Measurements from ENCODE around the gene SLC8A1.

SLC8A1 gene

DNA sequence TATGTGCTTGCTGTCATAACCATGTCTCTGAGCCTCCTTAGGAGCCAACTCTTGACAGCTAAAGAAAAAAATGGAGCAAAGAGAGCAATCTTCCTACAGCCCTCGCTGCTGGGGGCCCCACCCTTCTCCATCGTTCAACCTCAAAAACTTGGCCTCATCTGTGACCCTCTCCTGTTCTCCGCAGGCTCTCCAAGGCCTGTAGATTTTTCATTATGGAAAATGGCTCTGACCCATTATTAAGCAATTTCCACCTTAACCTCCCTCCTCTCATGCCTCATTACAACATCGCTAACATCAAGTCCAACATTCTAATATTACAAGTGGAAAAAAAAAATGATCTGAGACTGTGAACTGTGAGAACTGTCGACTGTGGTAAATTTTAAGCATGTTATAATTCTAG is 98.7 kb downstream of the SLC8A1 start:
- TF ChIP-seq ZNF565 (CRISPR knock-in tag; conservative IDR thresholded peaks at IDR 0.05; ENCODE audit: low read depth) (no peak), RARB (CRISPR knock-in tag; IDR thresholded peaks at IDR 0.05) (no peak), SNAI2 (CRISPR knock-in tag; IDR thresholded peaks at IDR 0.05) (no peak), ZNF70 (CRISPR knock-in tag; IDR thresholded peaks at IDR 0.05) (no peak), ZC3H10 (CRISPR knock-in tag; IDR thresholded peaks at IDR 0.05) (no peak), CREB5 (CRISPR knock-in tag; IDR thresholded peaks at IDR 0.05; ENCODE audit: low read depth) (no peak), CSRNP3 (CRISPR knock-in tag; IDR thresholded peaks at IDR 0.05) (no peak), GLIS3 (CRISPR knock-in tag; IDR thresholded peaks at IDR 0.05) (no peak), ZFP30 (CRISPR knock-in tag; IDR thresholded peaks at IDR 0.05) (no peak), ISL1 (CRISPR knock-in tag; IDR thresholded peaks at IDR 0.05) (no peak), PPARA (CRISPR knock-in tag; IDR thresholded peaks at IDR 0.05; ENCODE audit: borderline replicate concordance) (no peak), ZFP3 (CRISPR knock-in tag; IDR thresholded peaks at IDR 0.05) (no peak), ZNF8 (CRISPR knock-in tag; IDR thresholded peaks at IDR 0.05) (no peak), OSR1 (CRISPR knock-in tag; IDR thresholded peaks at IDR 0.05) (no peak)
- TF ChIP-seq, protein P1, sequence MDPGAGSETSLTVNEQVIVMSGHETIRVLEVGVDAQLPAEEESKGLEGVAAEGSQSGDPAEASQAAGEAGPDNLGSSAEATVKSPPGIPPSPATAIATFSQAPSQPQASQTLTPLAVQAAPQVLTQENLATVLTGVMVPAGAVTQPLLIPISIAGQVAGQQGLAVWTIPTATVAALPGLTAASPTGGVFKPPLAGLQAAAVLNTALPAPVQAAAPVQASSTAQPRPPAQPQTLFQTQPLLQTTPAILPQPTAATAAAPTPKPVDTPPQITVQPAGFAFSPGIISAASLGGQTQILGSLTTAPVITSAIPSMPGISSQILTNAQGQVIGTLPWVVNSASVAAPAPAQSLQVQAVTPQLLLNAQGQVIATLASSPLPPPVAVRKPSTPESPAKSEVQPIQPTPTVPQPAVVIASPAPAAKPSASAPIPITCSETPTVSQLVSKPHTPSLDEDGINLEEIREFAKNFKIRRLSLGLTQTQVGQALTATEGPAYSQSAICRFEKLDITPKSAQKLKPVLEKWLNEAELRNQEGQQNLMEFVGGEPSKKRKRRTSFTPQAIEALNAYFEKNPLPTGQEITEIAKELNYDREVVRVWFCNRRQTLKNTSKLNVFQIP (CRISPR knock-in tag; IDR thresholded peaks at IDR 0.05; ENCODE audit: borderline replicate concordance, low read depth) = no peak
- TF ChIP-seq, protein P2, sequence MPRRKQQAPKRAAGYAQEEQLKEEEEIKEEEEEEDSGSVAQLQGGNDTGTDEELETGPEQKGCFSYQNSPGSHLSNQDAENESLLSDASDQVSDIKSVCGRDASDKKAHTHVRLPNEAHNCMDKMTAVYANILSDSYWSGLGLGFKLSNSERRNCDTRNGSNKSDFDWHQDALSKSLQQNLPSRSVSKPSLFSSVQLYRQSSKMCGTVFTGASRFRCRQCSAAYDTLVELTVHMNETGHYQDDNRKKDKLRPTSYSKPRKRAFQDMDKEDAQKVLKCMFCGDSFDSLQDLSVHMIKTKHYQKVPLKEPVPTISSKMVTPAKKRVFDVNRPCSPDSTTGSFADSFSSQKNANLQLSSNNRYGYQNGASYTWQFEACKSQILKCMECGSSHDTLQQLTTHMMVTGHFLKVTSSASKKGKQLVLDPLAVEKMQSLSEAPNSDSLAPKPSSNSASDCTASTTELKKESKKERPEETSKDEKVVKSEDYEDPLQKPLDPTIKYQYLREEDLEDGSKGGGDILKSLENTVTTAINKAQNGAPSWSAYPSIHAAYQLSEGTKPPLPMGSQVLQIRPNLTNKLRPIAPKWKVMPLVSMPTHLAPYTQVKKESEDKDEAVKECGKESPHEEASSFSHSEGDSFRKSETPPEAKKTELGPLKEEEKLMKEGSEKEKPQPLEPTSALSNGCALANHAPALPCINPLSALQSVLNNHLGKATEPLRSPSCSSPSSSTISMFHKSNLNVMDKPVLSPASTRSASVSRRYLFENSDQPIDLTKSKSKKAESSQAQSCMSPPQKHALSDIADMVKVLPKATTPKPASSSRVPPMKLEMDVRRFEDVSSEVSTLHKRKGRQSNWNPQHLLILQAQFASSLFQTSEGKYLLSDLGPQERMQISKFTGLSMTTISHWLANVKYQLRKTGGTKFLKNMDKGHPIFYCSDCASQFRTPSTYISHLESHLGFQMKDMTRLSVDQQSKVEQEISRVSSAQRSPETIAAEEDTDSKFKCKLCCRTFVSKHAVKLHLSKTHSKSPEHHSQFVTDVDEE (CRISPR knock-in tag; IDR thresholded peaks at IDR 0.05) = no peak
- TF ChIP-seq, protein P3, sequence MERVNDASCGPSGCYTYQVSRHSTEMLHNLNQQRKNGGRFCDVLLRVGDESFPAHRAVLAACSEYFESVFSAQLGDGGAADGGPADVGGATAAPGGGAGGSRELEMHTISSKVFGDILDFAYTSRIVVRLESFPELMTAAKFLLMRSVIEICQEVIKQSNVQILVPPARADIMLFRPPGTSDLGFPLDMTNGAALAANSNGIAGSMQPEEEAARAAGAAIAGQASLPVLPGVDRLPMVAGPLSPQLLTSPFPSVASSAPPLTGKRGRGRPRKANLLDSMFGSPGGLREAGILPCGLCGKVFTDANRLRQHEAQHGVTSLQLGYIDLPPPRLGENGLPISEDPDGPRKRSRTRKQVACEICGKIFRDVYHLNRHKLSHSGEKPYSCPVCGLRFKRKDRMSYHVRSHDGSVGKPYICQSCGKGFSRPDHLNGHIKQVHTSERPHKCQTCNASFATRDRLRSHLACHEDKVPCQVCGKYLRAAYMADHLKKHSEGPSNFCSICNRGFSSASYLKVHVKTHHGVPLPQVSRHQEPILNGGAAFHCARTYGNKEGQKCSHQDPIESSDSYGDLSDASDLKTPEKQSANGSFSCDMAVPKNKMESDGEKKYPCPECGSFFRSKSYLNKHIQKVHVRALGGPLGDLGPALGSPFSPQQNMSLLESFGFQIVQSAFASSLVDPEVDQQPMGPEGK (CRISPR knock-in tag; IDR thresholded peaks at IDR 0.05; ENCODE audit: borderline replicate concordance) = no peak
- ATAC-seq = no peak

- TF ChIP-seq OSR1 (CRISPR knock-in tag; IDR thresholded peaks at IDR 0.05) = no peak
- TF ChIP-seq TOX (CRISPR knock-in tag; IDR thresholded peaks at IDR 0.05; ENCODE audit: borderline replicate concordance) = no peak
- TF ChIP-seq CSDC2 (CRISPR knock-in tag; IDR thresholded peaks at IDR 0.05) = no peak
- TF ChIP-seq TCF4 (CRISPR knock-in tag; IDR thresholded peaks at IDR 0.05; ENCODE audit: borderline replicate concordance) = no peak
- TF ChIP-seq ZFP30 (CRISPR knock-in tag; IDR thresholded peaks at IDR 0.05) = no peak
- no peak for TF ChIP-seq GLIS3 (CRISPR knock-in tag; IDR thresholded peaks at IDR 0.05)
- no peak for TF ChIP-seq BACH2 (CRISPR knock-in tag; IDR thresholded peaks at IDR 0.05; ENCODE audit: borderline replicate concordance)
- no peak for TF ChIP-seq ZC3H10 (CRISPR knock-in tag; IDR thresholded peaks at IDR 0.05)
- TF ChIP-seq CSRNP3 (CRISPR knock-in tag; IDR thresholded peaks at IDR 0.05) = no peak
- TF ChIP-seq CREB5 (CRISPR knock-in tag; IDR thresholded peaks at IDR 0.05; ENCODE audit: low read depth) = no peak
- TF ChIP-seq PPARA (CRISPR knock-in tag; IDR thresholded peaks at IDR 0.05; ENCODE audit: borderline replicate concordance) = no peak
- TF ChIP-seq, protein P3 (CRISPR knock-in tag; IDR thresholded peaks at IDR 0.05; ENCODE audit: borderline replicate concordance) = no peak
- TF ChIP-seq, protein P1 (CRISPR knock-in tag; IDR thresholded peaks at IDR 0.05; ENCODE audit: borderline replicate concordance, low read depth) = no peak
- ATAC-seq = no peak
These were observed 99.2 kb downstream of the SLC8A1 start for GRCh38 chr2:40352703-40353099.

Measured in SK-N-SH treated with all-trans-retinoic acid at 6 μM for 48 hours (cell line).